ENCODE measurements around the gene INHA. TPM values are rescaled to one million over a fixed set of nuclear protein-coding genes. Genes with fewer than 3 reads are reported as not detected.

Gene INHA
- polyA plus RNA-seq (2012; rRNA removed): 1.2 and 1.6 TPM in 2 replicates
- 0.10 and 0.22 TPM in 2 replicates for polyA plus RNA-seq (2012; cell fraction: cytosol; rRNA removed)
- polyA plus RNA-seq (2012; cell fraction: nucleus; rRNA removed): 13.8 and 15.1 TPM in 2 replicates

- Histone ChIP-seq H3K4me1 (ENCODE audit: control insufficient read depth in 1 of 2, insufficient read depth in 2 of 2, low read depth in 1 of 2, low read length in 1 of 2) (peaks cover 3 to 21% of the 10 kb centered on the region in 2 experiments; a peak in 1 of 4 replicates), H2AFZ (ENCODE audit: low read depth) (peak within 1 kb of the TSS; percentile 97), H3K27ac (ENCODE audit: low read depth in 2 of 2, low read length in 1 of 2) (peak within 1 kb of the TSS; percentile 36 to 76), H3K27me3 (ENCODE audit: insufficient read depth) (no peaks in the 10 kb centered on the region; the same call in 1 of the 2 replicates), H3K36me3 (replicated peaks in 1 of 2; ENCODE audit: control insufficient read depth in 1 of 2, insufficient read depth in 2 of 2, low read length in 1 of 2) (peaks cover 6 to 15% of the 10 kb centered on the region in 2 experiments), H3K4me2 (peak within 1 kb of the TSS; percentile 81), H3K9ac (peak within 1 kb of the TSS; percentile 69), H3K4me3 (ENCODE audit: low read depth in 2 of 2, low read length in 1 of 2) (peak within 1 kb of the TSS; percentile 65 to 82), H3F3A (replicated peaks; ENCODE audit: insufficient read depth) (peaks cover 6% of the 10 kb centered on the region), H3K9me2 (no peaks in the 10 kb centered on the region), H3K9me3 (no peaks in the 10 kb centered on the region), H4K20me1 (ENCODE audit: insufficient read depth) (no peaks in the 10 kb centered on the region), H3K79me2 (ENCODE audit: insufficient read depth) (peaks cover 4% of the 10 kb centered on the region; the same call in 1 of the 2 replicates)
- ChIA-PET CTCF (interaction anchor here (1.7 to 5.5 kb wide), 3 partner anchors 12 to 71 kb away, joined by 13 to 48 read pairs (median 13); partner anchors contain the start of gene STK11IP), POLR2A (interaction anchor here (1.9 to 3.8 kb wide), 4 partner anchors 20 to 46 kb away, joined by 9 to 56 read pairs (median 18); partner anchors contain the start of genes CHPF, STK11IP and TMEM198)
- no peak for DNase-seq
- TF ChIP-seq SIN3A (IDR thresholded peaks at IDR 0.05; ENCODE audit: borderline replicate concordance, low read depth, low read length) (no peak), FOXJ3 (CRISPR knock-in tag; IDR thresholded peaks at IDR 0.05) (0 out of 2 replicates have a peak, but pooled peaks have one; percentile 4), RAD21 (IDR thresholded peaks at IDR 0.05; ENCODE audit: low read length) (no peak), ZBTB33 (IDR thresholded peaks at IDR 0.05; ENCODE audit: borderline replicate concordance, low read depth) (no peak), USF1 (IDR thresholded peaks at IDR 0.05; ENCODE audit: borderline replicate concordance, low read depth) (no peak)
- TF ChIP-seq, protein P1, sequence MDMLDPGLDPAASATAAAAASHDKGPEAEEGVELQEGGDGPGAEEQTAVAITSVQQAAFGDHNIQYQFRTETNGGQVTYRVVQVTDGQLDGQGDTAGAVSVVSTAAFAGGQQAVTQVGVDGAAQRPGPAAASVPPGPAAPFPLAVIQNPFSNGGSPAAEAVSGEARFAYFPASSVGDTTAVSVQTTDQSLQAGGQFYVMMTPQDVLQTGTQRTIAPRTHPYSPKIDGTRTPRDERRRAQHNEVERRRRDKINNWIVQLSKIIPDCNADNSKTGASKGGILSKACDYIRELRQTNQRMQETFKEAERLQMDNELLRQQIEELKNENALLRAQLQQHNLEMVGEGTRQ (IDR thresholded peaks at IDR 0.05; ENCODE audit: borderline replicate concordance, low read depth, low read length): no peak
- WGBS (ENCODE audit: low lambda C conversion rate): 94% methylated on average over 8 of the region's 13 CpGs
These were observed at the start of gene INHA for GRCh38 chr2:219572237-219573001. Gene INHA, plus strand, starts transcription at chr2:219572310. Its CDS starts 65 bp downstream, at chr2:219572375.

DNA sequence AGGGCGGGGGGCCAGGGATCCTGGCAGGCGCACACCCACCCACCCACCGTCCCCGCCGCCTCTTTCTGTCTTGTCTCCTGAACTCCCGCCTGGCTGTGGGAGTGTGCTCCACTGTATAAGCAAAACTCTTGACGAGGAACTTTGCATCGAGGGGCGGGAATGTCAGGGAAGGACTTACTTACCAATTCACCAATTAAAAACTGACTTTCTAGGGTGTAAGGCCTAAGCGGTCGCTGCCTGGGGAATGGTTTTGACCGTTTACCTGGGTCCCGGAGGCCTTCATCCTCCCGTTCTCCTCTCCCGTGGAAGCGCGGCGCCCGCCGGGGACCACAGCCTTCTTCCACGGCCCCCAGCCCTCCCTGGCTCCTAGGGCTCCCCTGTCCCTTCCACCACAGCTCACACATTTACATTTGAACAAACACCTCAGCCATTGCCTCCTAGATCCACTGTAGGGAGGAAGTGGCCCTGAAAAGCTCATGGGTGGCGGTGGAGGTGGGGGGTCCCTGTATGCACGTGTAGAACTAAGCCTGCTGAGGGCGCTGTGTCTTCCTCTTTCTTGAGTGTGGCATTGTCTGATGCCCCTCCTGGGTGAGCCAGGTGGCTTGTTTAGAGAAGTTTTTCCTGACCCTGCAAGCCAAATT lies 49.0 kb upstream of the INHA start:
- WGBS (ENCODE audit: low lambda C conversion rate): 94% methylated on average over 20 of the region's 24 CpGs
- Histone ChIP-seq H3K4me2 (no peak overlapping the region), H3K27ac (ENCODE audit: low read depth in 2 of 2, low read length in 1 of 2) (no peak overlapping the region; a peak in 1 of 4 replicates), H3K4me1 (ENCODE audit: control insufficient read depth in 1 of 2, insufficient read depth in 2 of 2, low read depth in 1 of 2, low read length in 1 of 2) (peaks cover 12 to 75% of the 10 kb centered on the region in 2 experiments; a peak in 2 of 4 replicates), H4K20me1 (ENCODE audit: insufficient read depth) (no peaks in the 10 kb centered on the region), H3K27me3 (ENCODE audit: insufficient read depth) (no peaks in the 10 kb centered on the region), H3K9me2 (no peaks in the 10 kb centered on the region), H3K79me2 (ENCODE audit: insufficient read depth) (no peaks in the 10 kb centered on the region), H3K36me3 (replicated peaks in 1 of 2; ENCODE audit: control insufficient read depth in 1 of 2, insufficient read depth in 2 of 2, low read length in 1 of 2) (no peaks in the 10 kb centered on the region), H3K9me3 (no peaks in the 10 kb centered on the region), H3F3A (replicated peaks; ENCODE audit: insufficient read depth) (no peaks in the 10 kb centered on the region), H2AFZ (ENCODE audit: low read depth) (no peak overlapping the region), H3K4me3 (ENCODE audit: low read depth in 2 of 2, low read length in 1 of 2) (no peak overlapping the region), H3K9ac (no peak overlapping the region)
- ChIA-PET POLR2A (interaction anchor here (8.0 kb wide), 1 partner anchor 11 kb away, joined by 210 read pairs; the partner anchor contains the start of gene ASIC4), CTCF (interaction anchor here (1.3 to 62.1 kb wide), 5 partner anchors 18 to 122 kb away, joined by 3 to 2824 read pairs (median 168); partner anchors contain the start of genes ASIC4, CHPF, GMPPA and TMEM198)
- no peak for DNase-seq
- TF ChIP-seq, protein P1 (IDR thresholded peaks at IDR 0.05; ENCODE audit: borderline replicate concordance, low read depth, low read length): no peak
- 0 out of 2 replicates have a peak, but pooled peaks have one; percentile 14 for TF ChIP-seq CTCF (IDR thresholded peaks at IDR 0.05)
